Skeletal muscle tissue (tissue), 4 donors: ENCODE results near the gene FASN. TPM values are rescaled to one million over a fixed set of nuclear protein-coding genes. Genes with fewer than 3 reads are reported as not detected.

Experiments used
- H3K27ac ChIP-seq: one replicate; pipeline ENCODE4 v1.7.0; 2013; ENCODE audit warnings: mild to moderate bottlenecking, low read depth, low read length, inconsistent platforms
- H3K27me3 ChIP-seq, 3 donors: one replicate each; pipeline ENCODE4 v1.7.0; 2013; ENCODE audit warnings: low read length in 3 of 3; ENCODE audit not compliant: control insufficient read depth in 3 of 3, insufficient read depth in 3 of 3
- H3K36me3 ChIP-seq, 3 donors: one replicate each; pipeline ENCODE4 v1.7.0; 2013; ENCODE audit warnings: low read length in 3 of 3; ENCODE audit not compliant: control insufficient read depth in 3 of 3, insufficient read depth in 3 of 3
- H3K4me1 ChIP-seq, 3 donors: one replicate each; pipeline ENCODE4 v1.7.0; 2013; ENCODE audit warnings: low read length in 3 of 3, mild to moderate bottlenecking in 3 of 3; ENCODE audit not compliant: control insufficient read depth in 3 of 3, insufficient read depth in 3 of 3
- H3K4me3 ChIP-seq, 3 donors: one replicate each; pipeline ENCODE4 v1.7.0; 2013; ENCODE audit warnings: low read length in 3 of 3
- H3K9ac ChIP-seq, 3 donors: one replicate each; pipeline ENCODE4 v1.7.0; 2013; ENCODE audit warnings: low read length in 3 of 3, mild to moderate bottlenecking in 3 of 3, moderate library complexity in 2 of 3, low read depth in 1 of 3
- H3K9me3 ChIP-seq, 3 donors: one replicate each; pipeline ENCODE4 v1.7.0; 2013; ENCODE audit warnings: low read length in 3 of 3; ENCODE audit not compliant: control insufficient read depth in 3 of 3
- total RNA-seq: library from RNA; depleted of rRNA; stranded (reverse); fragments of >200 nt; gene quantifications from one replicate; pipeline ENCODE4 v1.2.3, GENCODE V29; 2014
- donor health status: Osteomylitis.

Gene FASN
- total RNA-seq, 1 donor from 2014 or later, result 26.1 TPM

DNA sequence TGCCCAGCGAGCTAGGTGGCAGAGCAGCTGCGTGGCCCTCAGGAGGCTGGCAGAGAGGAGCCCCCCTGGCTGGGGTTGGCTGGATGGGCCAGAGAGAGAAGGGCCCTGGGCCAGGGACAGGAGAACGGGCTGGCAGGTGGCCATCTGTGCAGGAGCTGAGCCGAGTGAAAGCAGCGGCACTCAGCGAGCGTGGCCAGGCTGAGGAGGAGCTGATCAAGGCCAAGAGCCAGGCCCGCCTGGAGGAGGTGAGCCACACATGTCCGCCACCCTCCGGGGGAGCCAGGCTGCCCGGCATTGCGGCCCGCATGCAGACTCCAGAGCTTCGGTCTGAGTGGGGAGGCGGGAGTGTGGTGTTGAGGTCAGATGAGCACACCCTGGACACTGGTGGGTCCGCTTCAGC lies 68.6 kb downstream of the FASN start:
- Histone ChIP-seq H3K36me3 (peaks cover 0 to 6% (median 2%) of the 10 kb centered on the region in 3 donors), H3K9ac (no peak overlapping the region), H3K27ac (no peak overlapping the region), H3K27me3 (peaks cover 6 to 18% (median 7%) of the 10 kb centered on the region in 3 donors), H3K9me3 (no peaks in the 10 kb centered on the region), H3K4me3 (no peak overlapping the region), H3K4me1 (peaks cover 3 to 26% (median 24%) of the 10 kb centered on the region in 3 donors)

DNA sequence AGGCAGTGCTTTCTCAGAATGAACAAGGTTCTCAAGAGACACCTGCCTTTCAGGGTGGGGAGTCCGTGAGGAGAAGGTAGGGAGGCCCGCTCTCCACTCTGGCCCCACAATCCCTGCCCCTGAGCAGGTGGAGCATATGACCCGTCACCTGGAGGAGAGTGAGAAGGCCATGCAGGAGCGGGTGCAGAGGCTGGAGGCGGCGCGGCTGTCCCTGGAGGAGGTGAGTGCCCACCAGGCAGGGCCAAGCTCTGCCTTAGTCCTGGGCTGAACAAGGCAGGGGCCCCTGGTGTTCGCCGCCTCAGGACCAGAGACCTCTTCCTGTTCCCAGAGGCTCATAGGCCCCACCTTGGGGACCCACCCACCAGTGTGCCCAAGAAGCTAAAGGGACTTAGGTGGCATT lies 69.1 kb downstream of the FASN start:
- H3K36me3 ChIP-seq, result peaks cover 0 to 6% (median 2%) of the 10 kb centered on the region in 3 donors
- no peaks in the 10 kb centered on the region for H3K9me3 ChIP-seq
- H3K9ac ChIP-seq, result no peak overlapping the region
- no peak overlapping the region for H3K27ac ChIP-seq
- peaks cover 6 to 18% (median 7%) of the 10 kb centered on the region in 3 donors for H3K27me3 ChIP-seq
- peaks cover 5 to 30% (median 28%) of the 10 kb centered on the region in 3 donors for H3K4me1 ChIP-seq
- H3K4me3 ChIP-seq, result no peak overlapping the region

Other genes with a start within 250 kb of the FASN start
- gene P4HB, start 237.7 kb downstream of the FASN start, total RNA-seq, result 264 TPM
- 43.3 TPM for gene ARHGDIA, start 226.9 kb downstream of the FASN start, total RNA-seq
- 78.8 TPM for gene ALYREF, start 206.7 kb downstream of the FASN start, total RNA-seq
- gene ANAPC11, start 206.5 kb downstream of the FASN start, total RNA-seq, result 104 TPM
- 1.0 TPM for gene NPB, start 196.0 kb downstream of the FASN start, total RNA-seq
- 10.4 TPM for gene PCYT2, start 186.8 kb downstream of the FASN start, total RNA-seq
- 3.7 TPM for gene SIRT7, start 180.1 kb downstream of the FASN start, total RNA-seq
- 8.9 TPM for gene MAFG, start 170.5 kb downstream of the FASN start, total RNA-seq
- 43.8 TPM for gene PYCR1, start 160.9 kb downstream of the FASN start, total RNA-seq
- 16.7 TPM for gene MYADML2, start 151.0 kb downstream of the FASN start, total RNA-seq
- 0.52 TPM for gene NOTUM, start 137.0 kb downstream of the FASN start, total RNA-seq
- gene ASPSCR1, start 120.6 kb downstream of the FASN start, total RNA-seq, result 18.8 TPM
- gene CENPX, start 75.4 kb downstream of the FASN start, total RNA-seq, result 20.9 TPM
- gene LRRC45, start 74.9 kb downstream of the FASN start, total RNA-seq, result 7.8 TPM
- gene RAC3, start 66.6 kb downstream of the FASN start, total RNA-seq, result 8.4 TPM
- gene DCXR, start 60.5 kb downstream of the FASN start, total RNA-seq, result 20.4 TPM
- 16.7 TPM for gene RFNG, start 46.4 kb downstream of the FASN start, total RNA-seq
- 64.7 TPM for gene GPS1, start 46.3 kb downstream of the FASN start, total RNA-seq
- 24.5 TPM for gene DUS1L, start 32.4 kb downstream of the FASN start, total RNA-seq
- 11.5 TPM for gene CCDC57, start 114.6 kb upstream of the FASN start, total RNA-seq
- 13.0 TPM for gene SLC16A3, start 130.8 kb upstream of the FASN start, total RNA-seq
- 21.4 TPM for gene CSNK1D, start 175.5 kb upstream of the FASN start, total RNA-seq
- gene CD7, start 219.4 kb upstream of the FASN start, total RNA-seq, result 0.52 TPM
- 13.0 TPM for gene SECTM1, start 235.5 kb upstream of the FASN start, total RNA-seq